HepG2 (cell line): ENCODE measurements around the gene PRELID1. TPM values are rescaled to one million over a fixed set of nuclear protein-coding genes. Genes with fewer than 3 reads are reported as not detected.
A peak's percentile ranks its signal among the peaks of the same experiment; 100 is the strongest.

Source experiments
- ETS1 ChIP-seq: sonication (generic); formaldehyde crosslinking; IDR thresholded peaks from 2 replicates; pipeline ENCODE4 v1.4.0; 2020; ENCODE audit warnings: missing genetic modification reagents
- HOXA5 ChIP-seq: sonication (generic); formaldehyde crosslinking; IDR thresholded peaks from 2 replicates; pipeline ENCODE4 v1.4.0; 2020; ENCODE audit warnings: missing genetic modification reagents
- JARID2 ChIP-seq: sonication (generic); formaldehyde crosslinking; IDR thresholded peaks from 2 replicates; pipeline ENCODE4 v1.8.1; 2023; ENCODE audit warnings: missing genetic modification reagents, inconsistent platforms; ENCODE audit not compliant: insufficient replicate concordance
- MIER3 ChIP-seq: IDR thresholded peaks from 2 replicates; pipeline ENCODE4 v1.6.1; 2016; ENCODE audit warnings: missing compliant biosample characterization, borderline replicate concordance
- NPAS2 ChIP-seq: sonication (generic); formaldehyde crosslinking; IDR thresholded peaks from 2 replicates; pipeline ENCODE4 v1.8.0; 2022; ENCODE audit warnings: mild to moderate bottlenecking, missing genetic modification reagents, borderline replicate concordance
- RNF2 ChIP-seq: fragments of 450-650 bp; conservative IDR thresholded peaks from 2 replicates; pipeline ENCODE4 v1.6.1; 2016; ENCODE audit warnings: low read depth
- SNAPC4 ChIP-seq: sonication (generic); formaldehyde crosslinking; IDR thresholded peaks from 2 replicates; pipeline ENCODE4 v1.4.0; 2020; ENCODE audit warnings: mild to moderate bottlenecking, missing genetic modification reagents
- TEAD2 ChIP-seq: sonication (generic); formaldehyde crosslinking; IDR thresholded peaks from 2 replicates; pipeline ENCODE4 v1.9.0; 2021; ENCODE audit warnings: missing genetic modification reagents
- TERF1 ChIP-seq: sonication (generic); formaldehyde crosslinking; IDR thresholded peaks from 2 replicates; pipeline ENCODE4 v1.8.0; 2022; ENCODE audit warnings: mild to moderate bottlenecking, missing genetic modification reagents, moderate library complexity
- ZBTB44 ChIP-seq: sonication (generic); formaldehyde crosslinking; IDR thresholded peaks from 2 replicates; pipeline ENCODE4 v1.4.0; 2020; ENCODE audit warnings: missing genetic modification reagents
- ZBTB49 ChIP-seq: sonication (generic); formaldehyde crosslinking; IDR thresholded peaks from 2 replicates; pipeline ENCODE4 v1.4.0; 2020; ENCODE audit warnings: missing genetic modification reagents, borderline replicate concordance
- ZC3H13 ChIP-seq: sonication (generic); formaldehyde crosslinking; IDR thresholded peaks from 2 replicates; pipeline ENCODE4 v1.8.1; 2023; ENCODE audit warnings: mild to moderate bottlenecking, missing genetic modification reagents, moderate library complexity
- ZNF160 ChIP-seq: sonication (generic); formaldehyde crosslinking; IDR thresholded peaks from 2 replicates; pipeline ENCODE4 v1.8.0; 2022; ENCODE audit warnings: mild to moderate bottlenecking, inconsistent platforms, missing genetic modification reagents
- ZNF224 ChIP-seq: sonication (generic); formaldehyde crosslinking; IDR thresholded peaks from 2 replicates; pipeline ENCODE4 v1.5.0; 2020; ENCODE audit warnings: mild to moderate bottlenecking, missing genetic modification reagents
- ZNF589 ChIP-seq: sonication (generic); formaldehyde crosslinking; conservative IDR thresholded peaks from 2 replicates; pipeline ENCODE4 v1.8.0; 2022; ENCODE audit warnings: mild to moderate bottlenecking, moderate library complexity, missing genetic modification reagents
- ZNF7 ChIP-seq: IDR thresholded peaks from 2 replicates; pipeline ENCODE4 v1.6.1; 2016; ENCODE audit warnings: missing biosample characterization, missing genetic modification reagents
- polyA plus RNA-seq, 8 experiments: library from polyadenylated mRNA; depleted of rRNA in 3 of 8; stranded (reverse) in 7 of 8; unstranded in 1 of 8; fragments of >200 nt; fragmentation: Illumina TruSeq in 4 of 8; extraction: Trizol in 4 of 8; gene quantifications; 2 replicates each; pipeline versions ENCODE4 v1.2.1 to v1.2.3, GENCODE V29; 2011 to 2016; ENCODE audit warnings: low read depth in 4 of 8, missing spikeins in 1 of 8, mixed read lengths in 1 of 8; ENCODE audit not compliant: insufficient read depth in 1 of 8
- total RNA-seq, 5 experiments: library from RNA; depleted of rRNA; stranded (reverse); fragments of >200 nt; fragmentation: Illumina TruSeq; extraction: Trizol; gene quantifications; 2 replicates each; pipeline ENCODE4 v1.2.3, GENCODE V29; 2016; ENCODE audit warnings: low read depth in 1 of 5

Gene PRELID1
- total and polyA plus RNA-seq, 2 of the 13 experiments (the other 11 are each of a cell fraction or from before 2014, with no cell fraction given), result 250 to 271 TPM

GRCh38 chr5:177351392-177352329 is 48.1 kb downstream of the PRELID1 start, which contains the start of gene LMAN2 (continued):
- TF ChIP-seq SNAPC4 (CRISPR knock-in tag) (no peak; the same call in 1 of the 2 replicates), JARID2 (CRISPR knock-in tag) (no peak), NPAS2 (CRISPR knock-in tag) (no peak), ZBTB49 (no peak), ZC3H13 (CRISPR knock-in tag) (0 out of 2 replicates have a peak, but pooled peaks have one; percentile 31), HOXA5 (CRISPR knock-in tag) (peak; percentile 77), ZBTB44 (CRISPR knock-in tag) (no peak), ZNF7 (CRISPR knock-in tag) (no peak), TERF1 (CRISPR knock-in tag) (no peak), RNF2 (no peak), ZNF160 (CRISPR knock-in tag) (no peak), TEAD2 (CRISPR knock-in tag) (no peak), ZNF589 (CRISPR knock-in tag) (no peak), ETS1 (no peak), MIER3 (CRISPR knock-in tag) (no peak; the same call in 1 of the 2 replicates), ZNF224 (0 out of 2 replicates have a peak, but pooled peaks have one; percentile 30)
